Ishikawa (cell line): ENCODE results near the gene TMPRSS4.
A peak's percentile ranks its signal among the peaks of the same experiment; 100 is the strongest.

ENCODE experiments used
- CEBPB ChIP-seq: IDR thresholded peaks from 2 replicates; pipeline ENCODE4 v1.6.1; 2012
- CREB1 ChIP-seq: IDR thresholded peaks from 2 replicates; pipeline ENCODE4 v1.6.1; 2012; ENCODE audit warnings: low read depth
- EGR1 ChIP-seq: IDR thresholded peaks from 2 replicates; pipeline ENCODE4 v1.6.1; 2012
- EP300 ChIP-seq: IDR thresholded peaks from 2 replicates; pipeline ENCODE4 v1.6.1; 2012; ENCODE audit warnings: borderline replicate concordance
- FOXM1 ChIP-seq: IDR thresholded peaks from 2 replicates; pipeline ENCODE4 v1.6.1; 2012; ENCODE audit warnings: low read depth, borderline replicate concordance
- NFIC ChIP-seq: IDR thresholded peaks from 2 replicates; pipeline ENCODE4 v1.6.1; 2012
- RAD21 ChIP-seq: IDR thresholded peaks from 2 replicates; pipeline ENCODE4 v1.6.1; 2012; ENCODE audit warnings: low read depth
- REST ChIP-seq: IDR thresholded peaks from 2 replicates; pipeline ENCODE4 v1.6.1; 2012; ENCODE audit warnings: low read depth, mild to moderate bottlenecking
- TAF1 ChIP-seq: IDR thresholded peaks from 2 replicates; pipeline ENCODE4 v1.6.1; 2012; ENCODE audit warnings: low read depth, mild to moderate bottlenecking
- TCF12 ChIP-seq: IDR thresholded peaks from 2 replicates; pipeline ENCODE4 v1.6.1; 2012; ENCODE audit warnings: low read depth
- TEAD4 ChIP-seq: IDR thresholded peaks from 2 replicates; pipeline ENCODE4 v1.6.1; 2012
- USF1 ChIP-seq: IDR thresholded peaks from 2 replicates; pipeline ENCODE4 v1.6.1; 2012
- YY1 ChIP-seq: IDR thresholded peaks from 2 replicates; pipeline ENCODE4 v1.6.1; 2012; ENCODE audit warnings: low read depth
- ZBTB7A ChIP-seq: IDR thresholded peaks from 2 replicates; pipeline ENCODE4 v1.6.1; 2012; ENCODE audit warnings: low read depth
- TF ChIP-seq, protein P1 (sequence below): IDR thresholded peaks from 2 replicates; pipeline ENCODE4 v1.6.1; 2012

TMPRSS4 gene

GRCh38 chr11:118074785-118075184 is 2.1 kb upstream of the TMPRSS4 start:
- TF ChIP-seq RAD21: no peak
- 0 out of 2 replicates have a peak, but pooled peaks have one; percentile 21 for TF ChIP-seq NFIC
- TF ChIP-seq, protein P1, sequence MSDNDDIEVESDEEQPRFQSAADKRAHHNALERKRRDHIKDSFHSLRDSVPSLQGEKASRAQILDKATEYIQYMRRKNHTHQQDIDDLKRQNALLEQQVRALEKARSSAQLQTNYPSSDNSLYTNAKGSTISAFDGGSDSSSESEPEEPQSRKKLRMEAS: 0 out of 2 replicates have a peak, but pooled peaks have one; percentile 17

GRCh38 chr11:118078911-118079411 is 2.1 kb downstream of the TMPRSS4 start:
- no peak for TF ChIP-seq TCF12

DNA sequence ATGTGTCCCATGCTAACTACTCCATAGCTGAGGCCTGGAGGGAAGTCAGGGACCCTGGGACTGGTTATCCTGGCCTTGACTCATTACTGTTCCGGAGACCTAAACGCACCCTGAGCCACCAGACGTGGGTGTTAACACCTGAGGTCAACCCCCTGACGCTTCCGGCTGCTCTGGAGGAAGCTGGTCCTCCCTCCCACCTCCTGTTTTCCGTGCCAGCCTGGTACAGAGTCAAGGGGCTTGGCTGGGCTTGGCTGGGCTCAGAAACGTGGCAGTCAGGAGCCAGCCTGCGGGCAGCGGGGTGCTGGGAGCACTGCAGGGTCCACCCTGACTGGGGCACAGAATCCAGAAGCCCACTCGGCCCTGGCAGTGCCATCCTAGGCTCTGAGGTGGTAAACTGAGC is 2.6 kb downstream of the TMPRSS4 start:
- TF ChIP-seq EP300: no peak
- TF ChIP-seq TAF1: no peak
- TF ChIP-seq, protein P1: no peak
- TF ChIP-seq CREB1: no peak
- no peak for TF ChIP-seq EGR1
- TF ChIP-seq USF1: no peak
- no peak for TF ChIP-seq TCF12
- TF ChIP-seq YY1: no peak
- TF ChIP-seq TEAD4: no peak
- TF ChIP-seq ZBTB7A: no peak
- TF ChIP-seq FOXM1: no peak
- TF ChIP-seq RAD21: no peak
- TF ChIP-seq NFIC: no peak
- no peak for TF ChIP-seq REST
- no peak for TF ChIP-seq CEBPB

GRCh38 chr11:118080296-118080695 is 3.4 kb downstream of the TMPRSS4 start:
- TF ChIP-seq EGR1: no peak
- no peak for TF ChIP-seq EP300
- no peak for TF ChIP-seq NFIC
- no peak for TF ChIP-seq REST
- TF ChIP-seq, protein P1: no peak
- no peak for TF ChIP-seq RAD21
- no peak for TF ChIP-seq TAF1
- TF ChIP-seq CEBPB: no peak
- no peak for TF ChIP-seq ZBTB7A

GRCh38 chr11:118081241-118081958 is 4.5 kb downstream of the TMPRSS4 start:
- TF ChIP-seq, protein P1: no peak
- TF ChIP-seq TEAD4 (no peak), RAD21 (no peak), CREB1 (no peak), ZBTB7A (no peak), NFIC (no peak), REST (no peak), USF1 (no peak), YY1 (no peak), EP300 (no peak), TAF1 (no peak), EGR1 (no peak), TCF12 (no peak), CEBPB (no peak)
